HepG2 (cell line): Measurements from ENCODE around the gene MRPS34. TPM values are rescaled to one million over a fixed set of nuclear protein-coding genes. Genes with fewer than 3 reads are reported as not detected.

Experiments used
- ATAC-seq: fragments of 200-7000 bp; cut with Tn5 transposase; 3 replicates; pipeline ENCODE4 v1.9.1; 2020; ENCODE audit warnings: mild to moderate bottlenecking, moderate library complexity
- BruUV-seq: library from RNA; stranded (reverse); fragments of 400-500 nt; replicated peaks from 2 replicates; lab custom pipeline; 2021; lab: Mats Ljungman, UMichigan
- CTCF ChIA-PET: fragments of 300-600 bp; formaldehyde crosslinking; extraction: SDS; loops from one replicate; lab custom pipeline; 2021; ENCODE audit warnings: low total read pairs, inconsistent platforms, low intra/inter-chr PET ratio; lab: Yijun Ruan, JAX
- POLR2A ChIA-PET: fragments of 350-600 bp; sonication (Branson Sonifier 250); formaldehyde crosslinking; loops from one replicate; lab custom pipeline; 2020; ENCODE audit warnings: antibody characterized with exemption, inconsistent platforms; lab: Yijun Ruan, JAX
- DNase-seq: peaks from one replicate; pipeline ENCODE4 v3.0.0-alpha.2; 2015; ENCODE audit warnings: low spot score
- FAIRE-seq: peaks from 3 replicates; lab custom pipeline; 2011; peaks lifted over from hg19 to GRCh38; lab: Jason Lieb, UNC
- H2AFZ ChIP-seq: one replicate; pipeline ENCODE4 v1.6.1; 2011; ENCODE audit warnings: low read length, inconsistent platforms
- H3K27ac ChIP-seq: fragments of 300-600 bp; 3 replicates; pipeline ENCODE4 v1.8.0; 2011; ENCODE audit warnings: mixed run types, mild to moderate bottlenecking, mixed read lengths, low read length, inconsistent platforms; ENCODE audit not compliant: insufficient read depth; ENCODE audit errors: extremely low read length
- H3K27me3 ChIP-seq, 2 experiments: fragments of 200-600 bp in 1 of 2; 2 replicates in 1 of 2; 3 replicates in 1 of 2; pipeline versions ENCODE4 v1.6.0 to v1.8.0; 2011; ENCODE audit warnings: low read length in 2 of 2, mild to moderate bottlenecking in 2 of 2, moderate library complexity in 2 of 2, inconsistent platforms in 1 of 2; ENCODE audit not compliant: insufficient read depth in 2 of 2, control insufficient read depth in 1 of 2
- H3K36me3 ChIP-seq, 2 experiments: fragments of 200-600 bp in 1 of 2; replicated peaks in 1 of 2; 2 replicates in 1 of 2; 3 replicates in 1 of 2; pipeline versions ENCODE4 v1.5.1 to v1.8.0; 2011; ENCODE audit warnings: low read length in 2 of 2, inconsistent platforms in 1 of 2; ENCODE audit not compliant: insufficient read depth in 2 of 2, control insufficient read depth in 1 of 2
- H3K4me1 ChIP-seq: 2 replicates; pipeline ENCODE4 v1.5.1; 2012; ENCODE audit warnings: low read length, inconsistent platforms; ENCODE audit not compliant: insufficient read depth
- H3K4me2 ChIP-seq: 2 replicates; pipeline ENCODE4 v1.6.0; 2011; ENCODE audit warnings: low read depth, low read length, inconsistent platforms
- H3K4me3 ChIP-seq, 3 experiments: fragments of 200-600 bp in 1 of 3; sonication (generic), shearing (Covaris generic) in 1 of 3; replicated peaks in 1 of 3; 2 replicates each; pipeline ENCODE4 v1.5.1; 2011 to 2016; ENCODE audit warnings: low read length in 3 of 3, inconsistent platforms in 2 of 3, low read depth in 2 of 3, mild to moderate bottlenecking in 2 of 3, control low read depth in 1 of 3, mixed read lengths in 1 of 3; ENCODE audit not compliant: insufficient read depth in 1 of 3
- H3K79me2 ChIP-seq: one replicate; pipeline ENCODE4 v1.6.1; 2011; ENCODE audit warnings: low read length, inconsistent platforms; ENCODE audit not compliant: insufficient read depth
- H3K9ac ChIP-seq: 2 replicates; pipeline ENCODE4 v1.6.0; 2011; ENCODE audit warnings: mild to moderate bottlenecking, low read depth, low read length, inconsistent platforms; ENCODE audit not compliant: insufficient read depth
- H3K9me3 ChIP-seq: 2 replicates; pipeline ENCODE4 v1.5.1; 2012; ENCODE audit warnings: mild to moderate bottlenecking, low read length
- H4K20me1 ChIP-seq: 2 replicates; pipeline ENCODE4 v1.6.0; 2011; ENCODE audit warnings: inconsistent platforms, mild to moderate bottlenecking, low read length, moderate library complexity; ENCODE audit not compliant: insufficient read depth
- CBX2 ChIP-seq, 2 experiments: fragments of 200-600 bp in 1 of 2; sonication (generic); formaldehyde crosslinking in 1 of 2; IDR thresholded peaks; 2 replicates each; pipeline versions ENCODE4 v1.7.0 to v1.8.1; 2018 to 2022; ENCODE audit warnings: low read depth in 2 of 2, low read length in 1 of 2, mild to moderate bottlenecking in 1 of 2, missing genetic modification reagents in 1 of 2
- HNF4G ChIP-seq, 2 experiments: sonication (generic) in 1 of 2; formaldehyde crosslinking in 1 of 2; IDR thresholded peaks; 2 replicates each; pipeline versions ENCODE4 v1.4.0 to v1.6.1; 2011 to 2020; ENCODE audit warnings: borderline replicate concordance in 2 of 2, low read depth in 2 of 2, mild to moderate bottlenecking in 2 of 2, low read length in 1 of 2, missing genetic modification reagents in 1 of 2, moderate library complexity in 1 of 2
- KDM2A ChIP-seq: sonication (generic); formaldehyde crosslinking; IDR thresholded peaks from 2 replicates; pipeline ENCODE4 v1.4.0; 2020; ENCODE audit warnings: low read depth, missing genetic modification reagents, borderline replicate concordance
- MEIS1 ChIP-seq: sonication (generic); formaldehyde crosslinking; IDR thresholded peaks from 2 replicates; pipeline ENCODE4 v1.9.0; 2021; ENCODE audit warnings: mild to moderate bottlenecking, missing genetic modification reagents, moderate library complexity, borderline replicate concordance
- MIXL1 ChIP-seq: IDR thresholded peaks from 2 replicates; pipeline ENCODE4 v1.6.1; 2016
- MTA1 ChIP-seq: sonication (generic); formaldehyde crosslinking; IDR thresholded peaks from 2 replicates; pipeline ENCODE4 v1.4.0; 2020; ENCODE audit warnings: missing genetic modification reagents, mild to moderate bottlenecking, borderline replicate concordance
- REPIN1 ChIP-seq: sonication (generic); formaldehyde crosslinking; IDR thresholded peaks from 2 replicates; pipeline ENCODE4 v1.8.0; 2022; ENCODE audit warnings: missing genetic modification reagents, low read depth, mild to moderate bottlenecking, borderline replicate concordance
- ZNF230 ChIP-seq: sonication (generic); formaldehyde crosslinking; IDR thresholded peaks from 2 replicates; pipeline ENCODE4 v1.4.0; 2020; ENCODE audit warnings: mild to moderate bottlenecking, missing genetic modification reagents
- ZNF441 ChIP-seq: sonication (generic); formaldehyde crosslinking; IDR thresholded peaks from 2 replicates; pipeline ENCODE4 v1.7.0; 2021; ENCODE audit warnings: missing genetic modification reagents, borderline replicate concordance
- ZNF709 ChIP-seq: sonication (generic); formaldehyde crosslinking; IDR thresholded peaks from 2 replicates; pipeline ENCODE4 v1.5.0; 2020; ENCODE audit warnings: mild to moderate bottlenecking, missing genetic modification reagents
- ZNF776 ChIP-seq: sonication (generic); formaldehyde crosslinking; IDR thresholded peaks from 2 replicates; pipeline ENCODE4 v1.4.0; 2020; ENCODE audit warnings: mild to moderate bottlenecking, missing genetic modification reagents
- ZNF879 ChIP-seq: sonication (generic); formaldehyde crosslinking; IDR thresholded peaks from 2 replicates; pipeline ENCODE4 v1.8.1; 2023; ENCODE audit warnings: missing genetic modification reagents
- WGBS: methylation state at CpG from one replicate; pipeline ENCODE4 v1.1.6; 2017; ENCODE audit warnings: low lambda C conversion rate; 5-methylcytosine and 5-hydroxymethylcytosine counted together
- in situ Hi-C: cut with HindIII; loops from 2 replicates; pipeline ENCODE4 v1.10.0; 2017; ENCODE audit warnings: low pct_unique_long_range_greater_than_20kb; ENCODE audit not compliant: extremely low pct_ligation_motif_present
- intact Hi-C: fragments of 100-400 bp; cut with micrococcal nuclease; formaldehyde crosslinking; loops from one replicate; pipeline ENCODE4 v1.10.0; 2022; ENCODE audit not compliant: unreplicated experiment
- polyA plus RNA-seq, 8 experiments: library from polyadenylated mRNA; depleted of rRNA in 3 of 8; stranded (reverse) in 7 of 8; unstranded in 1 of 8; fragments of >200 nt; fragmentation: Illumina TruSeq in 4 of 8; extraction: Trizol in 4 of 8; gene quantifications; 2 replicates each; pipeline versions ENCODE4 v1.2.1 to v1.2.3, GENCODE V29; 2011 to 2016; ENCODE audit warnings: low read depth in 4 of 8, missing spikeins in 1 of 8, mixed read lengths in 1 of 8; ENCODE audit not compliant: insufficient read depth in 1 of 8
- total RNA-seq, 5 experiments: library from RNA; depleted of rRNA; stranded (reverse); fragments of >200 nt; fragmentation: Illumina TruSeq; extraction: Trizol; gene quantifications; 2 replicates each; pipeline ENCODE4 v1.2.3, GENCODE V29; 2016; ENCODE audit warnings: low read depth in 1 of 5
- TF ChIP-seq, protein P1 (sequence below): sonication (generic); formaldehyde crosslinking; IDR thresholded peaks from 2 replicates; pipeline ENCODE4 v1.4.0; 2020; ENCODE audit warnings: mild to moderate bottlenecking, missing genetic modification reagents
- TF ChIP-seq, protein P2 (sequence below), 2 experiments: sonication (generic) in 1 of 2; formaldehyde crosslinking in 1 of 2; IDR thresholded peaks; 2 replicates each; pipeline versions ENCODE4 v1.4.0 to v1.6.1; 2018 to 2020; ENCODE audit warnings: missing genetic modification reagents in 2 of 2, borderline replicate concordance in 1 of 2, low read depth in 1 of 2, mild to moderate bottlenecking in 1 of 2, missing biosample characterization in 1 of 2
- TF ChIP-seq, protein P3 (sequence below): sonication (generic); formaldehyde crosslinking; IDR thresholded peaks from 2 replicates; pipeline ENCODE4 v1.8.0; 2022; ENCODE audit warnings: mild to moderate bottlenecking, missing genetic modification reagents; ENCODE audit not compliant: insufficient replicate concordance
- TF ChIP-seq, protein P4 (sequence below): sonication (generic); formaldehyde crosslinking; IDR thresholded peaks from 2 replicates; pipeline ENCODE4 v1.8.0; 2022; ENCODE audit warnings: low read depth, missing genetic modification reagents

The MRPS34 gene
- total and polyA plus RNA-seq, 2 of the 13 experiments (the other 11 are each of a cell fraction or from before 2014, with no cell fraction given) = 63.5 to 131 TPM

DNA sequence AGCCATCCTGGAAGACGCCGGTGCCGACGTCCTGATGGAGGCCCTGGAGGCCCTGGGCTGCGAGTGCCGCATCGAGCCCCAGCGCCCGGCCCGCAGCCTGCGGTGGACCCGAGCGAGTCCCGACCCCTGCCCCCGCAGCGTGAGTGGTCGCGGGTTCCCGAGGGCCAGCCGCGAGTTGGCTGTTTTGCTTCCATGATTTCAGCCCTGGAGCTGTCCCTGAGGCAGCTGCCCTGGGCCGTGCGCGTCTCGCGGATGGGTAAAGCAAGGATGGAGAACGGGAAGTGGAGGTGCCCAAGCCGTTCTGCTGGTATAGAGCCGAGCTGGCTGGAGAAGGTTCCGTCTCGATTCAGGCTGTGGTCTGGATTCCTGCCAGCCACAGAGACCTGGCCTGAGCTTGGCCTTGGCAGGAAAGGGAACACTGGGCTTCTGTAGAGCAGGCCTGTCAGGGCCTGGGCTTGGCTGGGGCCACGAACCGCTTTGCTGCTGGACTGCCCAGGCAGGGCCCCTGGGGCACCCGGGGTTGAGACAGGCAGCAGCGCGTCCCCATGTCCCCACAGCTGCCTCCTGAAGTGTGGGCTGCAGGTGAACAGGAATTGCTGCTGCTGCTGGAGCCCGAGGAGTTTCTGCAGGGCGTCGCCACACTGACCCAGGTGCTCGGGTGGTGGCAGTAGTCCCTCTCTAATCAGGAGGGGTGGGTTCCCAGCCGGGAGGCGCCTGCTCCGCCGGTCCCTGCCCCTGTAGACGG lies 941 bp upstream of the MRPS34 start:
- no CpG with 5 or more reads among the region's 45 CpGs for WGBS
- peaks cover 12% of the 10 kb centered on the region for H3K4me1 ChIP-seq
- 0 out of 2 replicates have a peak, but pooled peaks have one; percentile 41 for TF ChIP-seq ZNF709 (CRISPR knock-in tag)
- TF ChIP-seq KDM2A = peak; percentile 29; the same call in 1 of the 2 replicates
- TF ChIP-seq, protein P1, sequence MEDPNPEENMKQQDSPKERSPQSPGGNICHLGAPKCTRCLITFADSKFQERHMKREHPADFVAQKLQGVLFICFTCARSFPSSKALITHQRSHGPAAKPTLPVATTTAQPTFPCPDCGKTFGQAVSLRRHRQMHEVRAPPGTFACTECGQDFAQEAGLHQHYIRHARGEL (CRISPR knock-in tag) = peak; percentile 49; the same call in 1 of the 2 replicates
- TF ChIP-seq MTA1 (CRISPR knock-in tag) = peak; percentile 16; the same call in 1 of the 2 replicates
- TF ChIP-seq, protein P2, sequence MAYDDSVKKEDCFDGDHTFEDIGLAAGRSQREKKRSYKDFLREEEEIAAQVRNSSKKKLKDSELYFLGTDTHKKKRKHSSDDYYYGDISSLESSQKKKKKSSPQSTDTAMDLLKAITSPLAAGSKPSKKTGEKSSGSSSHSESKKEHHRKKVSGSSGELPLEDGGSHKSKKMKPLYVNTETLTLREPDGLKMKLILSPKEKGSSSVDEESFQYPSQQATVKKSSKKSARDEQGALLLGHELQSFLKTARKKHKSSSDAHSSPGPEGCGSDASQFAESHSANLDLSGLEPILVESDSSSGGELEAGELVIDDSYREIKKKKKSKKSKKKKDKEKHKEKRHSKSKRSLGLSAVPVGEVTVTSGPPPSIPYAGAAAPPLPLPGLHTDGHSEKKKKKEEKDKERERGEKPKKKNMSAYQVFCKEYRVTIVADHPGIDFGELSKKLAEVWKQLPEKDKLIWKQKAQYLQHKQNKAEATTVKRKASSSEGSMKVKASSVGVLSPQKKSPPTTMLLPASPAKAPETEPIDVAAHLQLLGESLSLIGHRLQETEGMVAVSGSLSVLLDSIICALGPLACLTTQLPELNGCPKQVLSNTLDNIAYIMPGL (CRISPR knock-in tag; IDR thresholded peaks at IDR 0.05; ENCODE audit: borderline replicate concordance in 1 of 2, low read depth in 1 of 2) = no peak
- TF ChIP-seq ZNF776 (CRISPR knock-in tag) = peak; percentile 42
- TF ChIP-seq, protein P3, sequence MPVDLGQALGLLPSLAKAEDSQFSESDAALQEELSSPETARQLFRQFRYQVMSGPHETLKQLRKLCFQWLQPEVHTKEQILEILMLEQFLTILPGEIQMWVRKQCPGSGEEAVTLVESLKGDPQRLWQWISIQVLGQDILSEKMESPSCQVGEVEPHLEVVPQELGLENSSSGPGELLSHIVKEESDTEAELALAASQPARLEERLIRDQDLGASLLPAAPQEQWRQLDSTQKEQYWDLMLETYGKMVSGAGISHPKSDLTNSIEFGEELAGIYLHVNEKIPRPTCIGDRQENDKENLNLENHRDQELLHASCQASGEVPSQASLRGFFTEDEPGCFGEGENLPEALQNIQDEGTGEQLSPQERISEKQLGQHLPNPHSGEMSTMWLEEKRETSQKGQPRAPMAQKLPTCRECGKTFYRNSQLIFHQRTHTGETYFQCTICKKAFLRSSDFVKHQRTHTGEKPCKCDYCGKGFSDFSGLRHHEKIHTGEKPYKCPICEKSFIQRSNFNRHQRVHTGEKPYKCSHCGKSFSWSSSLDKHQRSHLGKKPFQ (CRISPR knock-in tag) = peak; percentile 32
- no peak for TF ChIP-seq REPIN1 (CRISPR knock-in tag)
- peak; percentile 81; the same call in 1 of the 2 replicates for TF ChIP-seq ZNF230 (CRISPR knock-in tag)
- TF ChIP-seq HNF4G (IDR thresholded peaks at IDR 0.05; ENCODE audit: borderline replicate concordance, low read depth, low read length) = no peak
- TF ChIP-seq HNF4G (CRISPR knock-in tag; IDR thresholded peaks at IDR 0.05; ENCODE audit: borderline replicate concordance, low read depth) = no peak
- TF ChIP-seq ZNF879 (CRISPR knock-in tag) = 0 out of 2 replicates have a peak, but pooled peaks have one; percentile 0
- 0 out of 2 replicates have a peak, but pooled peaks have one; percentile 17 for TF ChIP-seq ZNF441
- TF ChIP-seq, protein P4, sequence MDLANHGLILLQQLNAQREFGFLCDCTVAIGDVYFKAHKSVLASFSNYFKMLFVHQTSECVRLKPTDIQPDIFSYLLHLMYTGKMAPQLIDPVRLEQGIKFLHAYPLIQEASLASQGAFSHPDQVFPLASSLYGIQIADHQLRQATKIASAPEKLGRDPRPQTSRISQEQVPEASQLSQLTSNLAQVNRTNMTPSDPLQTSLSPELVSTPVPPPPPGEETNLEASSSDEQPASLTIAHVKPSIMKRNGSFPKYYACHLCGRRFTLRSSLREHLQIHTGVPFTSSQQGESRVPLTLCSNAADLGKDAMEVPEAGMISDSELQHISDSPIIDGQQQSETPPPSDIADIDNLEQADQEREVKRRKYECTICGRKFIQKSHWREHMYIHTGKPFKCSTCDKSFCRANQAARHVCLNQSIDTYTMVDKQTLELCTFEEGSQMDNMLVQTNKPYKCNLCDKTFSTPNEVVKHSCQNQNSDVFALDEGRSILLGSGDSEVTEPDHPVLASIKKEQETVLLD (CRISPR knock-in tag) = no peak
- TF ChIP-seq MEIS1 = no peak
- no peak for TF ChIP-seq CBX2 (IDR thresholded peaks at IDR 0.05; ENCODE audit: low read depth, low read length)
- TF ChIP-seq CBX2 (CRISPR knock-in tag; IDR thresholded peaks at IDR 0.05; ENCODE audit: low read depth) = no peak
- TF ChIP-seq MIXL1 (CRISPR knock-in tag) = no peak

More for the DNA sequence above, 941 bp upstream of the MRPS34 start:
- Histone ChIP-seq H3K4me2 (peak overlapping the region; percentile 91), H3K9me3 (no peaks in the 10 kb centered on the region), H3K36me3 (peaks cover 6 to 21% of the 10 kb centered on the region in 2 experiments; a peak in 4 of 5 replicates), H3K27ac (peak overlapping the region; percentile 90), H3K9ac (peak overlapping the region; percentile 99), H3K4me3 (peak overlapping the region; percentile 94 to 96 (median 95)), H4K20me1 (no peaks in the 10 kb centered on the region), H3K79me2 (peaks cover 30% of the 10 kb centered on the region), H2AFZ (no peak overlapping the region), H3K27me3 (no peaks in the 10 kb centered on the region; a peak in 2 of 5 replicates)
- peak; percentile 1 for ATAC-seq
- no peak for FAIRE-seq
- DNase-seq = no peak
- CTCF ChIA-PET = interaction anchor here (1.8 to 2.2 kb wide), 2 partner anchors 39 to 50 kb away, joined by 9 to 11 read pairs; no protein-coding TSS in a partner anchor
- intact Hi-C loops = loop anchor here (5.0 kb wide), 1 partner anchor 38 kb away; no protein-coding TSS in a partner anchor
- BruUV-seq = no TSS peak
- POLR2A ChIA-PET = interaction anchor here (0.8 to 3.8 kb wide), 4 partner anchors 9 to 54 kb away, joined by 3 to 23 read pairs (median 7); partner anchors contain the start of genes FAHD1, IGFALS, NUBP2 and SPSB3
- in situ Hi-C loops = no loop called here
